ENCODE results near the gene TADA2B. TPM values are rescaled to one million over a fixed set of nuclear protein-coding genes. Genes with fewer than 3 reads are reported as not detected.

Gene TADA2B
- total and polyA plus RNA-seq, 3 donors from 2014 or later = 34.5 to 47.6 (median 42.2) TPM

DNA sequence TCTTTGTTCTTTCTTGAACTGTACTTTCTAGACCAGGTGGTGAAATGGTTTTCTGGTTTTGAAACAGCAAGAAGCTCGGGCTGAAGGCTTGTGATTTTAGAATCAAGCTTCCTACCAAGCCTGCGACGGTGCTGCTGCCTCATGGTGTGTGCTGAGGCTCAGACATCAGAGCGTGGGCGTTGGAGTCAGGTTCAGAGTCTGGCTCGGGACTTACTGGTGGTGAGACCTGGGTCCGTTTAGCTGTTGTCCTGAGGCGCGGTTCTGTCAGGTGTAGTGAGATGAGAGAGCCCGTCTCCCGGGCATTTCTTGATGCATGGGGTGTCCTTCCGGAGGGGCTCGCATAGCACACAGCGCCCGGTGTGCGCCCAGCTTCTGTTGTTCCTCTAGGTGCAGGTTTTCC lies 19.7 kb upstream of the TADA2B start:
- no peaks in the 10 kb centered on the region for H3K36me3 ChIP-seq (ENCODE audit: low read depth, missing control alignments)

DNA sequence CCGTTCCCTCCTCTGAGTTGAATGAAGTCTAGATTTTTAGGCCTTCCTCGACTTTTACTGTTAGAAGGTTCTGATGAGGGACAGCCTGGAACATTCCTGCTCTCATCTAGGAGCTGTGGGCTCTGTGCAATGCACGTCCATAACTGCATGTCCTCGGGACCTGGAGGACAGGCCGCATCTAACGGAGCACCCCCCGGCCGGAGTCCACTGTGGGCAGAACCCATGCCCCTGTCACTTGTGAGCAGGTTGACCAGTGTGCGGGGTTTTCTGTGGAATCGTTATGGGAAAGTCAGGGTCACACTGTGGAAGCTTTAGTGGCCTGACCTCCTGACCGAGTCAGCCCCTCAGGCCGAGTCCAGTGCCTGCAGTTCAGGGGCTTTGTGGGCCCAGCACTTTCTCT lies 19.3 kb upstream of the TADA2B start:
- H3K27me3 ChIP-seq = no peaks in the 10 kb centered on the region

More for the DNA sequence above, 19.7 kb upstream of the TADA2B start:
- H3K27me3 ChIP-seq = no peaks in the 10 kb centered on the region
- no peak for TF ChIP-seq POLR2A (IDR thresholded peaks at IDR 0.05)
- TF ChIP-seq, protein P1, sequence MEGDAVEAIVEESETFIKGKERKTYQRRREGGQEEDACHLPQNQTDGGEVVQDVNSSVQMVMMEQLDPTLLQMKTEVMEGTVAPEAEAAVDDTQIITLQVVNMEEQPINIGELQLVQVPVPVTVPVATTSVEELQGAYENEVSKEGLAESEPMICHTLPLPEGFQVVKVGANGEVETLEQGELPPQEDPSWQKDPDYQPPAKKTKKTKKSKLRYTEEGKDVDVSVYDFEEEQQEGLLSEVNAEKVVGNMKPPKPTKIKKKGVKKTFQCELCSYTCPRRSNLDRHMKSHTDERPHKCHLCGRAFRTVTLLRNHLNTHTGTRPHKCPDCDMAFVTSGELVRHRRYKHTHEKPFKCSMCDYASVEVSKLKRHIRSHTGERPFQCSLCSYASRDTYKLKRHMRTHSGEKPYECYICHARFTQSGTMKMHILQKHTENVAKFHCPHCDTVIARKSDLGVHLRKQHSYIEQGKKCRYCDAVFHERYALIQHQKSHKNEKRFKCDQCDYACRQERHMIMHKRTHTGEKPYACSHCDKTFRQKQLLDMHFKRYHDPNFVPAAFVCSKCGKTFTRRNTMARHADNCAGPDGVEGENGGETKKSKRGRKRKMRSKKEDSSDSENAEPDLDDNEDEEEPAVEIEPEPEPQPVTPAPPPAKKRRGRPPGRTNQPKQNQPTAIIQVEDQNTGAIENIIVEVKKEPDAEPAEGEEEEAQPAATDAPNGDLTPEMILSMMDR (IDR thresholded peaks at IDR 0.05) = no peak
- H3K4me1 ChIP-seq = no peaks in the 10 kb centered on the region
- no peaks in the 10 kb centered on the region for H3K9me3 ChIP-seq
- DNase-seq = no peak
- no peak overlapping the region for H3K27ac ChIP-seq
- no peak overlapping the region for H3K4me3 ChIP-seq
- intact Hi-C loops (cut with DNase I; ENCODE audit: low total_unique reads) = no loop called here
- 94% methylated on average over 10 to 16 of the region's 16 CpGs for WGBS, 2 donors

DNA sequence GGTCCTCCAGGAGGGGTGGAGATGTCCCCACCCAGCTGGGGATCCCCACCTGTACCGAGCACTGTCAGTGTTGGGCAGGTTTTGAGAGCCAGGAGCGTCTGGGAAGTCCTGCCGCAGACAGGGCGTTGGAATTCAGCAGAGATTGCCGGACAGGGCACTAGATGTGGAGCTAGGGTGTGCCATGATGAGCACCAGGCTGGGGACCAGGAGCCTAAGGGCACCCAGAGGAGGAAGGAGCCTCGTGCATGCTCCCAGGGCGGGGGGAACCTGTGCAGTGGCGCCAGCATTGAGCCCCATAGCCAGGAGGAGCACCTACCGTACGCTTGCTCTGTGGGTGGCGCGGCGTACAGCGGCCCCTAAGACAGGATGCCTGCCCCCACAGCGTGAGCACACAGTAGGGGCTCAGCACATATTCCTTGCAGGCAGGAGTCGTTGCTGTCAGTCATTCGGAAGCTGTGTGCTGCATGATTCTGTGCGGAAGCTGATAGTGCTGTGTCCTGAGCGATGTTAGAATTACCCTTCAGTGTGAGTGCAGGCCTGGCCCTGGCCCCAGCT lies 18.8 kb upstream of the TADA2B start:
- TF ChIP-seq, protein P1 (IDR thresholded peaks at IDR 0.05) = no peak
- TF ChIP-seq POLR2A (IDR thresholded peaks at IDR 0.05) = no peak
- no peak for DNase-seq
- intact Hi-C loops (cut with DNase I; ENCODE audit: low total_unique reads) = no loop called here
- H3K9me3 ChIP-seq = no peaks in the 10 kb centered on the region
- no peaks in the 10 kb centered on the region for H3K27me3 ChIP-seq
- H3K4me3 ChIP-seq = no peak overlapping the region
- no peaks in the 10 kb centered on the region for H3K4me1 ChIP-seq
- no peaks in the 10 kb centered on the region for H3K36me3 ChIP-seq (ENCODE audit: low read depth, missing control alignments)
- 89 to 90% methylated on average over 10 to 19 of the region's 19 CpGs for WGBS, 2 donors
- H3K27ac ChIP-seq = no peak overlapping the region

More for the DNA sequence above, 19.3 kb upstream of the TADA2B start:
- no peak for TF ChIP-seq POLR2A (IDR thresholded peaks at IDR 0.05)
- TF ChIP-seq, protein P1 (IDR thresholded peaks at IDR 0.05) = no peak
- H3K4me1 ChIP-seq = no peaks in the 10 kb centered on the region
- 91 to 92% methylated on average over 7 to 12 of the region's 12 CpGs for WGBS, 2 donors
- no peak overlapping the region for H3K4me3 ChIP-seq
- H3K36me3 ChIP-seq (ENCODE audit: low read depth, missing control alignments) = no peaks in the 10 kb centered on the region
- no peak for DNase-seq
- no peaks in the 10 kb centered on the region for H3K9me3 ChIP-seq
- no peak overlapping the region for H3K27ac ChIP-seq
- intact Hi-C loops (cut with DNase I; ENCODE audit: low total_unique reads) = no loop called here

DNA sequence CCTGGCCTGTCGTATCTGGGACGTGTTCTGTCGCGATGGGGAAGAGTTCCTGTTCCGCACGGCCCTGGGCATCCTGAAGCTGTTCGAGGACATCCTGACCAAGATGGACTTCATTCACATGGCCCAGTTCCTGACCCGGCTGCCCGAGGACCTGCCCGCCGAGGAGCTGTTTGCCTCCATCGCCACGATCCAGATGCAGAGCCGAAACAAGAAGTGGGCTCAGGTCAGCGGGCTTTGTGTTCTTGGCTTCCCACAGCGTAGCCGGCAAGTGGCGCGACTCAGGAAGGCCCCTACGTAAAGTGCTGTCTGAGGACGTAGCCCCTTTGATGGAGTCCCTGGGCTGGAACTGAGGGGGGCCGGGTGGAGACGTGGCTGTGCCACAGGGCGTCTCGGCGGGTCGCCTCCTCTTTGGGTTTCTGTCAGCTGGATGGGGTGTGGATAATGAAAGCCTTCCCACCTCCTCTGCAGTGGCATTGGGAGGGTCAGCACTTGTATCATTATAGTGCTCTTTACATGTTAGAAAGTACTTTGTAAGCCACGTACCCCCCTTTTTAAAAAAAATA lies 18.1 kb upstream of the TADA2B start:
- H3K27me3 ChIP-seq = no peaks in the 10 kb centered on the region
- no peak overlapping the region for H3K27ac ChIP-seq
- TF ChIP-seq, protein P1 (IDR thresholded peaks at IDR 0.05) = no peak
- no peak for TF ChIP-seq POLR2A (IDR thresholded peaks at IDR 0.05)
- no peak for DNase-seq
- WGBS, 2 donors = 85 to 88% methylated on average over 28 of the region's 28 CpGs
- intact Hi-C loops (cut with DNase I; ENCODE audit: low total_unique reads) = no loop called here
- H3K4me3 ChIP-seq = no peak overlapping the region
- H3K9me3 ChIP-seq = no peaks in the 10 kb centered on the region
- no peaks in the 10 kb centered on the region for H3K36me3 ChIP-seq (ENCODE audit: low read depth, missing control alignments)
- no peaks in the 10 kb centered on the region for H3K4me1 ChIP-seq

DNA sequence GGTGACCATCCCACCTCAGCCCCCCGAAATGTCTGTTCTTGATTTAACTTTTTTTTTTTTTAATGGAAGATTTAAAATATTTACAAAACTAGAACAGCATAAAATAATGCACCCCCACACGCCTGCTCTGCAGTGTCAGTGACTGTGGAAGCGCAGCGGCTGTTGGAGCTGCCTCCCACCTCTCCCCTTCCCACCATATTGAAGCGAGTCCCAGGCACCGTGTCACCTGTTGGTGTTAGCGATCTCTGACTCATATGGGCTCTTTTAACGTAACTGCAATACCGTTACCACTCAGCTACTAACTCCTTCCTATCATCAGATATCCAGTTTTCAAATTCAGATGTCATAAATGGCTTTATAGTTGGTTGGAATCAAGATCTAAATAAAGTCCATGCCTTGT lies 17.1 kb upstream of the TADA2B start:
- no peaks in the 10 kb centered on the region for H3K4me1 ChIP-seq
- intact Hi-C loops (cut with DNase I; ENCODE audit: low total_unique reads) = no loop called here
- no peaks in the 10 kb centered on the region for H3K9me3 ChIP-seq
- WGBS, 2 donors = 90 to 94% methylated on average over 9 of the region's 9 CpGs
- no peak overlapping the region for H3K27ac ChIP-seq
- no peaks in the 10 kb centered on the region for H3K27me3 ChIP-seq
- no peaks in the 10 kb centered on the region for H3K36me3 ChIP-seq (ENCODE audit: low read depth, missing control alignments)
- no peak for DNase-seq
- H3K4me3 ChIP-seq = no peak overlapping the region
- TF ChIP-seq, protein P1 (IDR thresholded peaks at IDR 0.05) = no peak
- TF ChIP-seq POLR2A (IDR thresholded peaks at IDR 0.05) = no peak

Data from testis (tissue), 3 donors.